ENCODE data around the gene TMEM40.
"Not testable (repeated sequence)": the region's sequence is repeated elsewhere in the genome, so short reads cannot be mapped to it uniquely, and the experiment has no call there.

Gene TMEM40

DNA sequence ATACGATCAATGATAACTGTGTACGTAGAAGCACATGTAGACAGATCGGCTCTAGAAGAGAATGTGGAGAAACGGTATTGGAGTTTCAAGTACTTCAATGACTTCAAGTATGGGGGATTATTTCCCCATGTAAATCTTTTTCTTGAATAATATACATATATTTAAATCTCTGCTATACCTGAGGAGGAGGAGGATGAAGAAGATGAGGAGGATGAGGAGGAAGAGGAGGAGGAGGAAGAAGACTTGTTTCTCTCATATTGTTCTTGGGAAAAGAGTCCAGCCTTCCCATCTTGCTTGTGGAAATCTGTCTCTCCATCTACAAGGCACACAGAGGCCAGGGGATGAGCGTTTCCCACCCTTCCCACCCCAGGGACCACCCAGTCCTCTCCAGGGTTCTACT lies 10.6 kb downstream of the TMEM40 start:
- DNase-seq: no peak

DNA sequence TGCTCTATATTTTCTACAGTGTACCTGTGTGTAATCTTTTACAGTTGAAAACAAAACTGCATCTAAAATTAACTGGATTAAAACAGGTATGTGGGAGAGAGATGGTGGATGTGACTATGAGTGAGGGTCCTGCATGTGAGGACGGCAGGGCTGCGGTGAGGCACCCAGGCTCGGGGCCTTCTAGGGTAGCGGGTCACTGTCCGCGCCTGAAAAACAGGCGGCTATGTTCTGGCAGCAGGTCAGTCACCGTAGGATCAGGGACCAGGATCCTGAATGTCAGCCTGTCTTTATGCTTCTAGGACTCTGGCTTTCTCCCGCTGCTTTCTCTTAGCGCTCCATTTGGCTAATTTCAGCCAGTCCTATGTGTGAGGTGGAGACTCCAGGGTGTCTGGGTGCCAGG lies 12.6 kb downstream of the TMEM40 start:
- no peak for DNase-seq

DNA sequence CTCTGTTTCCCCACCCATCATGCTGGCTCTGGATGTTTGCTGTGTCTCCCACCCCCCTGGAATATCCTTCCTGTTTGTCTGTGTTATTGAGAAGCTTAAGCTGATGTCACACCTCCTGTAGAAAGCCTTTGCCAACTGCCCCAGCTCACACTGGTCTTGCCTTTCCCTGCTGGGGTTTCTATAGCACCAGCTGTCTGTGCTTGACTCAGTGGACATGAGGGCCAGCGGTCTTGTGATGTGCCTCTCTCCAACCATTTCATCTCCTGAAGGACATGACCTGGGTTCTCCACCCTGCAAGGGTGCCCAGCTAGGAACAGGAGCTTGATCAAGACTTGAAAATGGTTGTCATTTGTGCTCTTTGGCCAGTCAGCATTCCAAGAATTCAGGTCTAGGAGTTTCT lies 14.7 kb downstream of the TMEM40 start:
- DNase-seq: no peak

DNA sequence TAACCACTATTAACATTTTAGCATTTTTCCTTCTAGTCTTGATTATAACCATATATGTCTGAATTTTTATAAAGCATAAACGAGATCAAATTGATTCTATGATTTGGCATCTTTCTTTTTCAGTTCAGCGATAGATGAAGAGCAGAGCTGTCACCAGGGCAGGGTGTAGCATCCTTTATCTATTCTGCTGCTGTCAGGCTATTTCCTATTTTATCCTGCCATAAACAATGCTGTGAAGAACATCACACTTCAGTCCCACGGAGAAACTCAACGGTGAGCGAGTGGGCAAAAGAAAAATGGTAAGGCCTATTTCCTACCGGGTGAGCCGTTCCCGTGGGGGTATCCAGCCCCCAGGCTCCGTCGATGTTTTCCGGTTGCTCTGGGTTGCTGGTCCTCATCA lies 15.5 kb downstream of the TMEM40 start:
- no peak for DNase-seq

DNA sequence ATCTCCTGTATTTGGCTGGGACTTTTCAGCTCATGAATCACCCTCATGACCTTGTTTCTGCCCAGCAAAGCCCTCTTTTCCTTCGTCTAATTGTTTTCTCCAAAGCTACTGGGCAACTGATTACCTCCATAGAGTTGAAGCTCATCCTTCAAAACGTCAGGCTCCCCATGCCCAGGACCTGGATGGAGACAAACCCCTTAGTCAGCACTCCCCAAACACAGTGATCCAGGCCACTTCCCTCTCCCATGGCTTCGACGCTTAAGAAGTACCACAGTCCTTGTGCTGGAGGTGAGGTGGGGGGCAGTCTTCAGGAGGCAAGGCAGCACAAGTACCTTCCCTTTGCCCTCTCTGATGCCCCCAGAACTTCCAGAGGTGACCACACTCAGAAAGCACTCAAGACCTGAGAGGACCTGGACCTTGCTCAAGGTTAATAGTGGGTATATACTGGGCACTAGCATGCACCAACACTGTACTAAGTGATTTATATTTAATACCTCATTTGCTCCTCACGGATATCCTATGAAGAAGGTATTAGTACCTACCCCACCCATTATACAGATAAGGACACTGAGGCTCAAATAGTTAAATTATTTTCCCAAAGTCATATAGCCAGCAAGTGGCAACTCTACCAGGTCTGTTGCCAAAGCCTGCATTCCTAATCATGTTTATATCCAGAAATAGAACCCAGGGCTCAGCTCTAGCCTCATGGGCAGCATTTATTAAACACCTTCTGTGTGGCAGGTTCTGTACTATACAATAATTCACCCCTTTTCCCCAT lies 16.5 kb downstream of the TMEM40 start:
- DNase-seq: no peak

DNA sequence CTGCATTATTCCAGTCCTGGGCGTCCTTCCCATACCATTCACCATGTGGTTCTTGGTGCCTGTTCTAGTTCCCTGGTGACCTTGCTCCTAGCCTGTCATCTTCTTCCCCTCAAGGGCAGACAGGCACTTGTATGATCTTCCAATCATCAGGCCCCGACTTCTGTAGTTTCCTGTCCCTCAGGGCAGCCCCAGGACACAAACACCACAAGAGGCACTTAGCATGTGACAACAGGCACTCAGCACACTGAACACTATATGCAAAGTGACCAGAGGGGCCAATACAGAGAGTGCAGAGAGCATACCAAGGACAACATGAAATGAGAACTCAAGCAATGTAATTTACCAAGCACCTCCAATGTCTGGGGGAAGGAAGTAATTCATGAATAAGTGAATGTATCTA lies 17.9 kb downstream of the TMEM40 start:
- DNase-seq: no peak

DNA sequence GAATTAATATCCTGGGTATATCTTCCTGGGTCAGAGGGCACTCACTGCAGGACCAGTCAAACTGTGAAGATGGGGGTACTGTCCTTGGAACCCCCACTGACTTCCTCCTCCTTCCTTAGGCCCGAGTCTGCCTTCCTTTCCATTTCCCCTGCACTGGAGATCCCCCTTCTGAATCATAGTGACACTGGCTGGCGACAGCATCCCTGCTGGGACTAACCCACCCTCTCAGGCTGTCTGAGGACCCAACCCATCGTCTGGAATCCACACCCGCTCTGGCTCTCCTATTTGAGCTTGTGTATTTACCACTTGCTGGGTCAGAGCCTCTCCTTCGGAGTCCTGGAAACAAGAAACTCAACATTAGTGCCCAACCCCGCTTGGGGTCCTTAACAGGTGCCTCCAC lies 21.2 kb downstream of the TMEM40 start:
- DNase-seq: no peak

DNA sequence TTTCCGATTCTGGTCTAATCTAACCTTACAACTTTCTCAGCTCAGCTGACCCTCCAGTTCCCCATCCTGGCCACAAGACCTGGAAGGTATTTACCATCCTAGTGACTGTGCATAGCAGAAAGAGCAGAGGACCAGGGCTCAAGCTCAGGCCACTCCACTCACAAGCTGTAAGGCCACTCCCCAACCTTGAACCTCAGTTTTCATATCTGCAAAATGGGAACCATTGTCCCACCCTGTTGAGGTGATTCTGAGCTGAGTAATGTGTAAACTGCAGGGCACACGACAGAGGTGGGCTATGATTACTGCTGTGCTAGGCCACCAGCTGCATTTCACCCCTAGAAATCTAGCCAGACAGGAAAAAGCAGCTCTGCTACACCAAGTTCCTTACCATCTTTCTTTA lies 21.7 kb downstream of the TMEM40 start:
- DNase-seq: no peak

DNA sequence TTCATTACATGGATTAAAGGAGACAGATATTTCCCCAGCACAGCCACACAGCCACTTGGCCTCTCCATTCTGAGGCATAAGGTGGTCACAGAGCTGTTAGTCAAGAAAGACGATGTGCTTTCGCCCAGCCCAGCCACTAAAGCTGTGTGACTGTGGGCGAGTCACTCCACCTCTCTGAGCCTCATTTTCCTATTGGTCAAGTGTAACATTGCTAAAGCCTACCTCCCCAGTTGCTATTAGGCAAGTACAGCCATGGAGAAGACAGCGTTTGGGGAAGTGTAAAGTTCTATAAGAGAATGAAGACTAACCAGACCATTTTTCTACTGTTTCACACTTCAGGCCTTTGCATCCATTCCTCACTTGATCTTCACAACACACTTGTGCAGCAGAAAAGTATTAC lies 24.1 kb downstream of the TMEM40 start:
- no peak for DNase-seq

DNA sequence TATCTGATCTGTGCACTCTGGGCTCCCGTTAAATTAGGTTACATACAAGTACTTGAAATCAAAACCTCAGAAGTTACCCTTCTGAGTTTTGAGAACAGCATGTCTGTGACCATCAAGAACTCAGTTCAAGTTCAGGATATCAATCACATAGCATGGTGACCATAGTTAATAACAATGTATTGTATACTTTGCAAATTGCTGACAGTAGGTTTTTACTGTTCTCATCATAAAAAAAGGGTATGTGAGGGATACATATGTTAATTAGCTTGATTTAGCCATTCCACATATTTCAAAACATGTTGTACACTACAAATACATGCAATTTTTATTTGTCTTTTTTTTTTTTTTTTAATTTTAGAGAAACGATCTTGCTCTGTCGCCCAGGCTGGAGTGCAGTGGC lies 25.5 kb downstream of the TMEM40 start:
- DNase-seq: no peak

DNA sequence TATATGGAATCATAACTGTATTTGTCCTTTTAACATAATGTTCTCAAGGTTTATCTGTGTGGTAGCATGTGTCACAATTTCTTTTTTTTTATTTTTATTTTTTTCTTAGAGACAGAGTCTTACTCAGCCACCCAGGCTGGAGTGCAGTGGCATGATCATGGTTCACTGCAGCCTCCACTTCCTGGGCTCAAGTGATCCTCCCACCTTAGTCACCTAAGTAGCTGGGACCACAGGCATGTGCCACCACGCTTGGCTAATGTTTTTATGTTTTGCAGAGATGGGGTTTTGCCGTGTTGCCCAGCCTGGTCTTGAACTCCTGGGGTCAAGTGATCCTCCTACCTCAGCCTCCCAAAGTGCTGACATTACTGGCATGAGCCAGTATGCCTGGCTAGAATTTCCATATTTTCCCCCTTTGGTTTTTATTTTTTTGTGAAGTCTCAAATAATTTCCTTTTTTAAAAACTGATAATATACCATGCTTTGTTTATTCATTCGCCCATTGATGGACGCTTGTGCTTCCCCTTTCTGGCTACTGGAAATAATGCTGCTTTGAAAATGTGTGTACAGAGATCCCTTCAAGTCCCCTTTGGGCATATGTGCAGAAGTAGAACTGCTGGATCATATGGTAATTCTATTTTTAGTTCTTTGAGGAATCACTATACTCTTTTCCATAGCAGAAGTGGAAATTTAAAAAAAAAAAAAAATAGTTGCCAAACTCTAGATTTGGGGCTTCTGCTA lies 28.4 kb downstream of the TMEM40 start:
- no peak for DNase-seq

DNA sequence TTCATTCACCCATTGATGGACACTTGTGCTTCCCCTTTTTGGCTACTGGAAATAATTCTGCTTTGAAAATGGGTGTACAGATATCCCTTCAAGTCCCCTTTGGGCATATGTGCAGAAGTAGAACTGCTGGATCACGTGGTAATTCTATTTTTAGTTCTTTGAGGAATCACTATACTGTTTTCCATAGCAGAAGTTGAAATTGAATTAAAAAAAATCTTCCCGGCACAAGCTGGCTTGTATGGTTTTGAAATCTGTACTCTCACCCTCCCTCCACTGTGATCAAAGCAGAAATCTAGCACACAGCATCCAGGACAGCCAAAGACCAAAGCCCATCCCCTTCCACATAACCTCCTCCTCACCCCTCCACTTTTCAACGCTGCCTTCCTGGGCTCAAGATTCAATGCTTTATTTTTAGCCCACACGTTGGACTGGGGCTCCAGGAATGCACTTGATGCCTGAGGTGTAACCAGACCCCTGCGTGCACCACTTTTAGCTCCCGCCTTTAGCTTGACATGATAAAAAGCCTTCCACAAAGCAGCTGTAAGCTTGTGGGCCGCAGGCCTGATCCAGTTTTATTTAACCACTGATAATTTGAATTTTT lies 29.9 kb downstream of the TMEM40 start:
- no peak for DNase-seq

DNA sequence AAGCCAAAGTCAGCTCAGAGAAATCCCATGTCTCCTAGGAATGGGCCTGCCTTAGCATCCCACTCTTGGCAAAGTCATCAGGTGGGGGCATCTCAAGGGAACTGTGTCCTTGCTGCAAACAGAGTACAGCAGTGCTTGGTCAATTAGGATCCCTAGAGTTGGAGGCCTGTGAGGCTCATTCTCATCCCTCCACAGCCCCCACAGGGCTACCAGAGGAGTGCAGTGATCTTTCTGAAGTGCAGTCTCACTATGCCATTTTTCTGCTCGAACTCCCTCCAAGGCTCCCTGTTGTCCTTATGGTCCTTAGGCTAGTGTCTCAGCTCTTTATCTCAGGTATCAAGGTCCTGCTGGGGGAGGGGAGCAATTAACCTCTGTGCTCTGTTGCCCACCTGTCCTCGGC lies 31.1 kb downstream of the TMEM40 start:
- no peak for DNase-seq

DNA sequence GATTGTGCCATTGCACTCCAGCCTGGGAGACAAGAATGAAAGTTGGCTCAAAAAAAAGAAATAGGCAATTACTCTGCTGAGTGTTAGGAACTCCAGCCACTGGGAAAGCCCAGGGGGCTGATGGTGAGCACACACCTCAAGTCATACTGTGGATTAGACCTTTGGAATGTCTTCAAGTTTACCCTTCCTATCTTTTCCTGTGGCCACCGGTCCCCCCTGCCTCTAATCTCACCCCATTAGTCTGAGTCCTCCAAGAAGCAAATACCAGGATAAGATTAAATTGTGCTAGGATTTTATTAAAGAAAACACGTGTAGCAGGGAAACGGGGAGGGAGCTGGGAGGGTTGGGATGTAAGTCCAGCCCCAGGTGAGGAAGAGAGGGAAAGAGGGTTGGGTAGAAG lies 31.6 kb downstream of the TMEM40 start:
- no peak for DNase-seq

DNA sequence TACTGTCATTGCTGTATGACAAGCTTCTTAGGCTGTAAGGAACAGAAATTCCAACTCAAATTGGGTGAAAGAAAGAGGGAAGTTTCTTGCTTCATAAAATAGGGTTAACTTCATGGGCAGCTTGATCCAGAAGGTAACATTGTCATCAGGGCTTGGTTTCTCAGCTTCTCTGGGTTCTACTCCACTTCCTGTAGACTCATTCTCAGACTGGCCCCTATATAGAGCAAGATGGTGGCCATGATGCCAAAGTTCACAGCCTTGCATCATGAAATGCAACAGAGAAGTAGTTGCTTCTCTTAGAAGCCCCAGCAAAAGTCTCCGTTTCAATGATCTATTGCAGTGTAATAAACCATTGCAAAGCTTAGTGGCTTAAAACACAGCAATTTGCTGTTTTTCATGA lies 33.6 kb downstream of the TMEM40 start:
- no peak for DNase-seq

DNA sequence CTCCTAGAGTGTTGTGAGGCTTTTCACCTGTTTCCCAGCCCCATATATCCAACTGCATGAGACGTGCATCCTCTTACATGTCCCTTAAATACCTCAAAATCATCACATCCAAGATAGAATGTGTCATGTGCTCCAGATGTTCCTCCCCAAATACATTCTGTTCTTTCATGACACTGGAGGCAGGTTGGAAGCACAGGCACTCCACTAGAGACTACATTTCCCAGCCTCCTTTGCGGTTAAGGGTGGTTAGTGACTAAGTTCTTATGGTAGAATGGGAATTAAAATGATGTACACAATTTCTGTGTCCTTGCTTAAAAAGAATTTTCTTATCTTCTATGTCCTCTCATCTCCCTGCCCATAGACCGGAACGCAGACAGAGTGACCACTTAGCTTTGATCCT lies 34.3 kb downstream of the TMEM40 start:
- no peak for DNase-seq

DNA sequence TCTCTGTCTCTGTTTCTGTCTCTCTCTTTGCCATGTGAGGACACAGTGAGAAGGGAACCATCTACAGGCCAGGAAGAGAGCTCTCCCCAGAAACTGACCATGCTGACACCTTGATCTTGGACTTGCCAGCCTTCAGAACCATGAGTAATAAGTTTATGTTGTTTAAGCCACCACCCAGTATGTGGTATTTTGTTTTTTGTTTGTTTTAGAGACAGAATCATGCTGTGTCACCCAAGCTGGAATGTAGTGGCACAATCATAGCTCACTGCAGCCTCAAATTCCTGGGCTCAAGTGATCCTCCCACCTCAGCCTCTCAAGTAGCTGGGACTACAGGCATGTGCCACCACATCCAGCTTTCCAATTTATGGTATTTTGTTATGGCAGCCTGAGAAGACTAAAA lies 35.7 kb downstream of the TMEM40 start:
- not testable (repeated sequence) for DNase-seq

DNA sequence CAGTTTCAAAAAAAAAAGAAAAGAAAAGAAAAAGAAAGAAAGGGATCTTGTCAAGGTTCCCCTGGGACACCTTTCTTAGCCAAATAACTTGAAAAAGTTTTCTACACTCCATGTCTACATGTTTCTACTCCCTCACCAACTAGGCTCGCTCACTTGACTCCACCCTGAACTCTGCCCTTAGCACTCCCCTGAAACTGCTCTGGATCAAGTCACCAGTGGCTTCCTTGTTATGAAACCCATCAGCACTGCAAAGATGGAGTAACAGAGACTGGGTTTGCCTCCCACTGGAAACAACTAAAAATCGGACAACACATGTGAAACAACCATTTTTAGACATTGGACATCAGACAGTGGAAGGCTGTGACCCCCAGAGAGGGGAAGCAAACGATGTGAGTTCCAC lies 36.8 kb downstream of the TMEM40 start:
- no peak for DNase-seq

DNA sequence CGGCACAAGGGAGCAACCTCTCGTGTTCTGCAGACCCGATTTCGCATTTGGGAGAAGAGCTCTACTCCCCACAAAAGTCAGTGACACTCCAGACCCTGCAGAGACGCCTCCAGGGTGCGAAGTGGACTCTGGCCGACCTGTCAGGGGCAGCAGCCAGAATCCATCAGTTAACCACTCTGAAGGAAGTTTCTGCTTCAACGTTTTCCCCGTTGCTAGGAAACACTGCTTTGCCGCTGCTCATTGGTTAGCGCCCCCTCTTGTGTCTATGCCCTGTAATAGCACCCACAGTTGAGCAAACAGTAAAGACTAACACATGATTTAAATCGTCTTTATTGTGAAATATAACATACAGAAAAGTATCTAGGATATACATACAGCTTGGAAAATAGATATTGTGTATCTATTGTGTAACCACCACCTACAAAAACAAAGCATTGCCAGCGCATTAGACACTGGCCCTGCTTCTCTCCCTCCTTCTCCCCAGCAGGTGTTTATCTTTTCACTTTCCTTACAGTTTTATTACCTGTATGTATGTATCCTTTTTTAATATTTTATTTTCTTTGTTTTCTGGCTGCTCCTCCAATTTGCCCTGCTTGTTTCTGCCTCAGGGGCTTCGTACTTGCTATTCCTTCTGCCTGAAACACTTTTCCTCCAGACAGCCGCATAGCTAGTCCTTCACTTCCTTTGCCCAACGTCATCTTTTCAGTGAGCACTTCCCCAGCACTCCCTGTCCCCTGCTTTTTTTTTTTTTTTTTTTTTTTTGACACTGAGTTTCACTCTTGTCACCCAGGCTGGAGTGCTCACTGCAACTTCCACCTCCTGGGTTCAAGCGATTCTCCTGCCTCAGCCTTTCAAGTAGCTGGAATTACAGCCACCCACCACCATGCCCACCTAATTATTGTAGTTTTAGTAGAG lies 38.8 kb downstream of the TMEM40 start:
- DNase-seq: peak; percentile 49

DNA sequence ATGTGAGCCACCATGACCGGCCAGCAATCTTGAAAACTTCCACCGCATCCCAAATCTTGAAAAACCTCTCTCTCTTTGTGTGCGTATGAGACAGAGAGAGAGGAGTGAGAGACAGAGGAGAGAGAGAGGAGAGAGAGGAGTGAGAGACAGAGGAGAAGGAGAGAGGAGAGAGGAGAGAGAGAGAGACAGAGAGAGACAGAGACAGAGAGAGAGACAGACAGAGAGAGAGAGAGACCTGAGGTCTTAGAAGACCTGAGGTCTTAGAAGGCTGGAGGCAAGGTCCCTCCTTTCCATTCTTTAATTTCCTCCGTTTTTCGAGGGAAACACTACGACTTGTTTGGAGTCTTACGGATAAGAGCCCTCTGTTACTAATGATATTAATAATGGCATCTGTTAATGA lies 39.5 kb downstream of the TMEM40 start:
- no peak for DNase-seq

DNA sequence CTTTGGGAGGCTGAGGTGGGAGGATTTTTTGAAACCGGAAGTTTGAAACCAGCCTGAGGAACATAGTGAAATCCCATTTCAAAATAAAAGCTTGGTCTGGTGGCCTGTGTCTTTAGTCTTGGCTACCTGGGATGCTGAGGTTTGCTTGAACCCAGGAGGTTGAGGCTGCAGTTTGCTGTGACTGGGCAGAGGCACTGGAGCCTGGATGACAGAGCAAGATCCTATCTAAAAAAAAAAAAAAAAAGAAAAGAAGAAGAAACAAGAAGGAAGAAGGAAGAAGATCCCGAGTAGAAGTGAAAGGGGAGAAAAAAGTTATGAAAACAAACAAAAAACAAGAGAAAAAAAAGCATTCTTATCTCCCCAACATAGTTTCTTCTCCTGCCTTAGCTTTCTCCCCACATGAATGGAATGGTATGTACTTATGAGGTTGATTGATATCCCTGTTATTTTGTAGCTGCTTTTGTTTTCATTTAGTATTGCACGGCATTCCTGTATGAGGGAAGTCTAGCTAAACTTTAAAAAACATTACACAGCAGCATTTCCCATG lies 42.4 kb downstream of the TMEM40 start:
- DNase-seq: no peak

DNA sequence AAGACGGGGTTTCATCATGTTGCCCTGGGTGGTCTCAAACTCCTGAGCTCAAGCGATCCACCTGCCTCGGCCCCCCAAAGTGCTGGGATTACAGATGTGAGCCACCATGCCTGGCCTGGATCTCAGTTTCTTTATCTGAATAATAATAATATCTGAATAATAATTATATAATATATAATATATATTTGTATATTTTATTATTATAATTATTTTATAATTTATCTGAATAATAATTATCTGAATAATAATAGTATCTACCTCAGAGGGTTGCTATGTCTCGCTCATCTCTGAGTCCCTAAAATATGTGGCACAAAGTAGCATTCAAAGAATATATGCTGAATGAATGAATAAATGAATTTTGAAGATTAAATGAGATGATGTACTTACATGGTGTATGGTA lies 44.8 kb downstream of the TMEM40 start:
- no peak for DNase-seq

DNA sequence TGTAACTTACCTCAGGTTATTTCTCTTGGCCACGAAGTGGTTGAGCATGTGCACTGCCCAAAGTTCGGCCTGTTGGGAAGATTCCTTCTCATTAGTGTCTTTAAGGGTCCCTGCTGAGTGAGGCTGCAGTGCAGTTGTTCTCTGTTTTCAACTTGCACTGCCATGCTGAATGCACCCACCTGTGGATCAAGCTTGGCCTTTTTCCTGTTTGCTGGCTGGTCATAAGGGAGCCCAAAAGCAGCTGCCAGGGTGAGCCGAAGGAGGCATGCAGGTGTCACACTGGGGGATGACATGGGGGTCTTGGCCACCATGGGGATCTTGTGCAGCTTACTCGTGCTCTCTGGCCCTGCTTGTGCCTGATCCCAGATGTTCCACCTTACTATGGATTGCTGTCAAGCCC lies 49.0 kb downstream of the TMEM40 start:
- DNase-seq: no peak
